ENCODE data around the gene TBC1D10B. TPM values are rescaled to one million over a fixed set of nuclear protein-coding genes. Genes with fewer than 3 reads are reported as not detected.
"Not testable (repeated sequence)": the region's sequence is repeated elsewhere in the genome, so short reads cannot be mapped to it uniquely, and the experiment has no call there.

Gene TBC1D10B
- total RNA-seq, 2 donors from 2014 or later, result 48.0 to 50.7 TPM

GRCh38 chr16:30353438-30354129, 16.7 kb downstream of the TBC1D10B start:
- peaks cover 5 to 19% of the 10 kb centered on the region in 2 donors for H3K36me3 Mint-ChIP-seq (ENCODE audit: insufficient read depth in 2 of 2)
- peaks cover 71% of the 10 kb centered on the region for H3K4me1 Mint-ChIP-seq (ENCODE audit: low read depth)
- DNase-seq (no peak), ATAC-seq (replicated peaks in 1 of 2) (no peak)
- no peaks in the 10 kb centered on the region for H3K27me3 Mint-ChIP-seq (ENCODE audit: low read depth)
- peak overlapping the region; percentile 82 for H3K27ac Mint-ChIP-seq
- no peaks in the 10 kb centered on the region for H3K9me3 Mint-ChIP-seq
- peak overlapping the region; percentile 92 to 94 for H3K4me3 Mint-ChIP-seq

- peaks cover 5 to 19% of the 10 kb centered on the region in 2 donors for H3K36me3 Mint-ChIP-seq (ENCODE audit: insufficient read depth in 2 of 2)
- peak overlapping the region; percentile 20 for H3K27ac Mint-ChIP-seq
- DNase-seq (no peak), ATAC-seq (replicated peaks in 1 of 2) (no peak)
- H3K9me3 Mint-ChIP-seq, result no peaks in the 10 kb centered on the region
- peak overlapping the region; percentile 16 to 22 for H3K4me3 Mint-ChIP-seq
- peaks cover 71% of the 10 kb centered on the region for H3K4me1 Mint-ChIP-seq (ENCODE audit: low read depth)
- no peaks in the 10 kb centered on the region for H3K27me3 Mint-ChIP-seq (ENCODE audit: low read depth)
These were observed 17.5 kb downstream of the TBC1D10B start for GRCh38 chr16:30352488-30353401.

GRCh38 chr16:30351586-30352419, 18.5 kb downstream of the TBC1D10B start:
- H3K9me3 Mint-ChIP-seq, result no peaks in the 10 kb centered on the region
- no peak for ATAC-seq (replicated peaks in 1 of 2)
- H3K27ac Mint-ChIP-seq, result peak overlapping the region; percentile 19
- H3K4me3 Mint-ChIP-seq, result no peak overlapping the region
- peaks cover 66% of the 10 kb centered on the region for H3K4me1 Mint-ChIP-seq (ENCODE audit: low read depth)
- H3K36me3 Mint-ChIP-seq (ENCODE audit: insufficient read depth in 2 of 2), result peaks cover 5 to 19% of the 10 kb centered on the region in 2 donors
- no peaks in the 10 kb centered on the region for H3K27me3 Mint-ChIP-seq (ENCODE audit: low read depth)
- no peak for DNase-seq

- ATAC-seq (replicated peaks in 1 of 2) (no peak), DNase-seq (no peak)
- H3K36me3 Mint-ChIP-seq (ENCODE audit: insufficient read depth in 2 of 2), result peaks cover 5 to 19% of the 10 kb centered on the region in 2 donors
- no peaks in the 10 kb centered on the region for H3K9me3 Mint-ChIP-seq
- H3K4me3 Mint-ChIP-seq, result peak overlapping the region in 1 of 2 donors; percentile 9
- peak overlapping the region; percentile 59 for H3K27ac Mint-ChIP-seq
- peaks cover 62% of the 10 kb centered on the region for H3K4me1 Mint-ChIP-seq (ENCODE audit: low read depth)
- no peaks in the 10 kb centered on the region for H3K27me3 Mint-ChIP-seq (ENCODE audit: low read depth)
These were observed 19.3 kb downstream of the TBC1D10B start for GRCh38 chr16:30351001-30351441.

- DNase-seq (peak; percentile 44 to 48), ATAC-seq (replicated peaks in 1 of 2) (peak; percentile 60 to 71)
- Mint-ChIP-seq H3K4me3 (peak overlapping the region; percentile 4 to 9), H3K27ac (peak overlapping the region; percentile 59), H3K9me3 (no peaks in the 10 kb centered on the region), H3K27me3 (ENCODE audit: low read depth) (no peaks in the 10 kb centered on the region), H3K36me3 (ENCODE audit: insufficient read depth in 2 of 2) (peaks cover 5 to 19% of the 10 kb centered on the region in 2 donors), H3K4me1 (ENCODE audit: low read depth) (peaks cover 55% of the 10 kb centered on the region)
These were observed 20.0 kb downstream of the TBC1D10B start for GRCh38 chr16:30350134-30350871.

- no peak for DNase-seq
- no peak for ATAC-seq (replicated peaks in 1 of 2)
- Mint-ChIP-seq H3K27ac (peak overlapping the region; percentile 46), H3K27me3 (ENCODE audit: low read depth) (no peaks in the 10 kb centered on the region), H3K4me3 (peak overlapping the region in 1 of 2 donors; percentile 32), H3K36me3 (ENCODE audit: insufficient read depth in 2 of 2) (peaks cover 5 to 19% of the 10 kb centered on the region in 2 donors), H3K4me1 (ENCODE audit: low read depth) (peaks cover 53% of the 10 kb centered on the region), H3K9me3 (no peaks in the 10 kb centered on the region)
These were observed 20.6 kb downstream of the TBC1D10B start for GRCh38 chr16:30349675-30350074.

GRCh38 chr16:30348929-30349328, 21.4 kb downstream of the TBC1D10B start:
- Mint-ChIP-seq H3K4me1 (ENCODE audit: low read depth) (peaks cover 45% of the 10 kb centered on the region), H3K27me3 (ENCODE audit: low read depth) (no peaks in the 10 kb centered on the region), H3K36me3 (ENCODE audit: insufficient read depth in 2 of 2) (peaks cover 5 to 17% of the 10 kb centered on the region in 2 donors), H3K9me3 (no peaks in the 10 kb centered on the region), H3K4me3 (no peak overlapping the region), H3K27ac (peak overlapping the region; percentile 55)
- no peak for ATAC-seq (replicated peaks in 1 of 2)
- DNase-seq, result no peak

GRCh38 chr16:30348113-30348512, 22.2 kb downstream of the TBC1D10B start:
- H3K27me3 Mint-ChIP-seq (ENCODE audit: low read depth), result no peaks in the 10 kb centered on the region
- peak overlapping the region; percentile 46 for H3K27ac Mint-ChIP-seq
- H3K36me3 Mint-ChIP-seq (ENCODE audit: insufficient read depth in 2 of 2), result peaks cover 5 to 12% of the 10 kb centered on the region in 2 donors
- DNase-seq (no peak), ATAC-seq (replicated peaks in 1 of 2) (no peak)
- no peak overlapping the region for H3K4me3 Mint-ChIP-seq
- no peaks in the 10 kb centered on the region for H3K9me3 Mint-ChIP-seq
- H3K4me1 Mint-ChIP-seq (ENCODE audit: low read depth), result peaks cover 37% of the 10 kb centered on the region

- peaks cover 3 to 10% of the 10 kb centered on the region in 2 donors for H3K36me3 Mint-ChIP-seq (ENCODE audit: insufficient read depth in 2 of 2)
- H3K27ac Mint-ChIP-seq, result no peak overlapping the region
- ATAC-seq (replicated peaks in 1 of 2) (no peak), DNase-seq (no peak)
- no peak overlapping the region for H3K4me3 Mint-ChIP-seq
- H3K9me3 Mint-ChIP-seq, result no peaks in the 10 kb centered on the region
- H3K4me1 Mint-ChIP-seq (ENCODE audit: low read depth), result peaks cover 21% of the 10 kb centered on the region
- H3K27me3 Mint-ChIP-seq (ENCODE audit: low read depth), result no peaks in the 10 kb centered on the region
These were observed 24.0 kb downstream of the TBC1D10B start for GRCh38 chr16:30346286-30346685.

GRCh38 chr16:30343491-30343820, 26.8 kb downstream of the TBC1D10B start:
- H3K9me3 Mint-ChIP-seq; H3K27ac Mint-ChIP-seq; ATAC-seq (replicated peaks in 1 of 2); H3K27me3 Mint-ChIP-seq (ENCODE audit: low read depth); H3K36me3 Mint-ChIP-seq (ENCODE audit: insufficient read depth in 2 of 2); H3K4me3 Mint-ChIP-seq; DNase-seq: not testable (repeated sequence)
- H3K4me1 Mint-ChIP-seq (ENCODE audit: low read depth), result peaks cover 14% of the 10 kb centered on the region

GRCh38 chr16:30342751-30343490, 27.4 kb downstream of the TBC1D10B start:
- H3K27me3 Mint-ChIP-seq (ENCODE audit: low read depth), result no peaks in the 10 kb centered on the region
- H3K27ac Mint-ChIP-seq, result no peak overlapping the region
- peaks cover 0 to 2% of the 10 kb centered on the region in 2 donors for H3K36me3 Mint-ChIP-seq (ENCODE audit: insufficient read depth in 2 of 2)
- no peaks in the 10 kb centered on the region for H3K9me3 Mint-ChIP-seq
- no peak overlapping the region for H3K4me3 Mint-ChIP-seq
- DNase-seq, result no peak
- no peak for ATAC-seq (replicated peaks in 1 of 2)
- peaks cover 14% of the 10 kb centered on the region for H3K4me1 Mint-ChIP-seq (ENCODE audit: low read depth)

- H3K4me3 Mint-ChIP-seq; DNase-seq; H3K36me3 Mint-ChIP-seq (ENCODE audit: insufficient read depth in 2 of 2); ATAC-seq (replicated peaks in 1 of 2); H3K27me3 Mint-ChIP-seq (ENCODE audit: low read depth); H3K27ac Mint-ChIP-seq; H3K9me3 Mint-ChIP-seq: not testable (repeated sequence)
- H3K4me1 Mint-ChIP-seq (ENCODE audit: low read depth), result peaks cover 14% of the 10 kb centered on the region
These were observed 28.3 kb downstream of the TBC1D10B start for GRCh38 chr16:30341971-30342370.

Data from activated T-cell treated with anti-CD3 and anti-CD28 coated beads, Interleukin-2, amount 50 U/mL, for 72 hours (primary cell).